ENCODE results near the gene OR10A5.
A peak's percentile ranks its signal among the peaks of the same experiment; 100 is the strongest.

OR10A5 gene

DNA sequence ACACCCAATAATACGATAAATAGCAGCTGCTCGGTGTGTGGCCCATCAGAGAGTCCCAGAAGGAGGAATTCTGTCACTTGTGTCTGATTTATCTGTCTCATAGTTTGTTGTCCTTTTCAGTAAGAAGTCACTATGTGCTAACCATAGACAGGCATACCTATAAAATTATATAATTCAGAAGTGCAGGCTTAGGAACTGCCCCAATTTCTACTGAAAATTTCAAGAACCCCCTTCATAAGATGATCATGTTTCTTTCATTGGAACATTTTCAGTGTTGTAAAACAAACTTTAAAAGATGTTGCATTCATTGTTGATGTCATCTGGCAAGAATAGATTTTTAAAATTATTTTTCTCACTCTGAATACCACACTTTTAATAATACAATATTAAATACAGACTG, 46.9 kb downstream of the OR10A5 start, which contains the start of gene OR2D2:
TSS of gene OR2D2 (minus strand) at position 101 of the 400 bp plus-strand sequence. CDS start at position 101, 0 bp downstream.
- H3K36me3 ChIP-seq (ENCODE audit: control insufficient read depth, insufficient read depth, low read length), result no peaks in the 10 kb centered on the region
- TF ChIP-seq, protein P1, sequence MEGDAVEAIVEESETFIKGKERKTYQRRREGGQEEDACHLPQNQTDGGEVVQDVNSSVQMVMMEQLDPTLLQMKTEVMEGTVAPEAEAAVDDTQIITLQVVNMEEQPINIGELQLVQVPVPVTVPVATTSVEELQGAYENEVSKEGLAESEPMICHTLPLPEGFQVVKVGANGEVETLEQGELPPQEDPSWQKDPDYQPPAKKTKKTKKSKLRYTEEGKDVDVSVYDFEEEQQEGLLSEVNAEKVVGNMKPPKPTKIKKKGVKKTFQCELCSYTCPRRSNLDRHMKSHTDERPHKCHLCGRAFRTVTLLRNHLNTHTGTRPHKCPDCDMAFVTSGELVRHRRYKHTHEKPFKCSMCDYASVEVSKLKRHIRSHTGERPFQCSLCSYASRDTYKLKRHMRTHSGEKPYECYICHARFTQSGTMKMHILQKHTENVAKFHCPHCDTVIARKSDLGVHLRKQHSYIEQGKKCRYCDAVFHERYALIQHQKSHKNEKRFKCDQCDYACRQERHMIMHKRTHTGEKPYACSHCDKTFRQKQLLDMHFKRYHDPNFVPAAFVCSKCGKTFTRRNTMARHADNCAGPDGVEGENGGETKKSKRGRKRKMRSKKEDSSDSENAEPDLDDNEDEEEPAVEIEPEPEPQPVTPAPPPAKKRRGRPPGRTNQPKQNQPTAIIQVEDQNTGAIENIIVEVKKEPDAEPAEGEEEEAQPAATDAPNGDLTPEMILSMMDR (IDR thresholded peaks at IDR 0.05; ENCODE audit: insufficient read depth, low read length, poor library complexity, severe bottlenecking), result no peak
- no peak within 1 kb of the TSS for H3K4me3 ChIP-seq (replicated peaks; ENCODE audit: low read depth, low read length)
- DNase-seq (ENCODE audit: extremely low read depth, insufficient read length), result no peak
- H3K27me3 ChIP-seq (replicated peaks; ENCODE audit: control insufficient read depth, insufficient read depth, low read length), result no peaks in the 10 kb centered on the region

DNA sequence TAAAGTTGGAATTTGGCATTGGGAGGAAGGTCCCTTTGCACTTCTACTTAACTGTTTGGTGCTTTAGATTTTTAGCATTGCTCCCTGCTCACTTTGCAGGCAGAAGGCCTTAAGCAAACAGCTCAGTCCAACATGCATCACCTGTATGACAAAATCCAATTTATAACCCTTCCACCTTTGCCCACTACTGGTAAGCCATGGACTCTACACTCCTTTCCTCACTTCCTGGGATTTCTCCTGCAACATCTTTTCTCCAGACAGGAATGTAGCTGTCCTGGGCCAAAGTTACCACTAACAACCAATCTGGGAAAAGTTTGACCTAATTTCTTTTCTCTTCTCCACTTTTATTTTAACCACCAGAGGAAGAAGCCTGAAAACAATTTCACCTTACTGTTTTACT, 48.6 kb downstream of the OR10A5 start:
- TF ChIP-seq, protein P1 (IDR thresholded peaks at IDR 0.05; ENCODE audit: insufficient read depth, low read length, poor library complexity, severe bottlenecking), result no peak
- Histone ChIP-seq H3K4me3 (replicated peaks; ENCODE audit: low read depth, low read length) (no peak overlapping the region), H3K27me3 (replicated peaks; ENCODE audit: control insufficient read depth, insufficient read depth, low read length) (no peaks in the 10 kb centered on the region), H3K36me3 (ENCODE audit: control insufficient read depth, insufficient read depth, low read length) (no peaks in the 10 kb centered on the region)
- DNase-seq (ENCODE audit: extremely low read depth, insufficient read length), result no peak

DNA sequence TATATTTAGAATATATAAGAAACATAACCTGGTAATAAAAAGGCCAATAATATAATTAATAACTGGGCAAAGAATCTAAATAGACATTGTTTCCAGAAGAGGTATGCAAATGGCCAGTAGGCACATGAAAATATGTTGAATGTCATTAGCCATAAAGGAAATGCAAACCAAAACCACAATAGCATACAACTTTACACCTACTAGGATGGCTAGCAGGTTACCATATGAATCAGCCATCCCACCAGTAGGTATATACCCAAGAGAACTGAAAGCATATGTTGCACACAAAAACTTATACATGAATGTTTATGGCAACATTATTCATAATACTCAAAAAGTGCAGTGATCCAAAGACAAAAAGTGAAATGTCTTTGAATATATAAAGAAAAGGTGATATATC, 49.5 kb downstream of the OR10A5 start:
- no peaks in the 10 kb centered on the region for H3K36me3 ChIP-seq (ENCODE audit: control insufficient read depth, insufficient read depth, low read length)
- H3K27me3 ChIP-seq (replicated peaks; ENCODE audit: control insufficient read depth, insufficient read depth, low read length), result no peaks in the 10 kb centered on the region
- H3K4me3 ChIP-seq (replicated peaks; ENCODE audit: low read depth, low read length), result no peak overlapping the region
- peak; percentile 58 for DNase-seq (ENCODE audit: extremely low read depth, insufficient read length)
- TF ChIP-seq, protein P1 (IDR thresholded peaks at IDR 0.05; ENCODE audit: insufficient read depth, low read length, poor library complexity, severe bottlenecking), result no peak
